ENCODE measurements around the gene PEX11B.

The PEX11B gene

DNA sequence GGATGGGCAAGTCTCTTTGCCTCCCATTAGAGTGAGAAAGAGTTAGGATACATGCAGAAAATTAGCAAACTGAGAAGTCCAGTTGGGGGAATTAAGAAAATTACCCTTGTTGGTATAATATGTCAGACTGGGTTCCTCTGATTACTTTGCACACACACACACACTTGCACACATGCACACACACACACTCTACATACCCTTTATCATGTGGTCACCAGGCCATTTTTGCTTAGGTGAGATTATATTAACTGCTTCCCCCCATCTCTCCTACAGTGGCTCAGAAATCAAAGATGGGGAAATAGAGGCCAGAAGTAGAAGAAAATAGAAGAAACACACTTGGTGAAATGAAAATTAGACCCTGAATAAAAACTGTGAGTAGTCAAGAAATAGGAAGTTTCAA is 40.2 kb upstream of the PEX11B start:
- no peak for DNase-seq (ENCODE audit: low read depth)
- TF ChIP-seq CTCF (IDR thresholded peaks at IDR 0.05; ENCODE audit: insufficient read depth, low read depth, low read length, missing control alignments), result no peak
- no peak overlapping the region for H3K4me3 ChIP-seq (ENCODE audit: low read length)

DNA sequence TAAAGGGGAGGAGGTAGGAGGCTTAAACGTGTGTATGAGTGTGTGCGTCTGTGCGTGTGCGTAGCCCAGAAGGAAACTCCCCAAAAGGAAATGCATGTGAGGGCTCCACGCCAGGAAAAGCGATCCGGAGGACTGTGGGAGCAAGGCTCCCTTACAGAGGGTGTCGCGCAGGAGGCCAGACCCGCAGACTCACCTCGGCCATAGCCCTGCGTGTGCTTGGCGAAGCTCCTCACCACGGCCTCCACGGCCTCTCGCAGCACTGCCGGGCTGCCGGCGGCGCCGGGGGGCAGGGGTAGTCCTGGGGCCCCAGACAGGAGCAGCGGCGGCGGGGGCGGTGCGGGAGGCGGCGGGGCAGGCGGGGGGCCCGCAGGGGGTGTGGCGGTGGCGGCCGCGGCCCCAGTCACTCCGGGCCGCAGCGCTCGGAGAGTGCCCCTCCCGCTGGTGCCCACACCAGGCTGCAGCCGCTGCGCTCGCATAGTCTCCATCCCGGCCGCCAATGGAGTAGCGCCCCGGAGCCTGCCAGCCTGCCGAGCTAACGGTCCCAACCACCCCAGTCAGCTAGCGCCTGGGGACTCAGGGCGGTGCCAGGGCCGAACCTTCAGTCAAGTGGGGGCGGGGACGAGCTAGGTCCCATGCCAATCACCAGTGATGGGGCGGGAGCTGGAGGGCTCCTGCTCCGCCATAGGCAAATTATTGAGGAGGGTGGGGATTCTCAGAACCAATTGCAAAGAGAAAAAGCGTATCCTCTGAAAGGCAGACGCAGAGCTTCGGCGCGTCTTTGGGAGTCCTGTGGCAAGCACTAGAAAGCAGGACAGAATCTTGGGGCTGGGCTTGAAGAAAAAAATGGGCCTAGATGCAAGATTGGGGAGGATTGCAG is 39.2 kb upstream of the PEX11B start, which contains the start of gene LIX1L:
Gene LIX1L (minus strand): TSS at position 575 of the 877 bp plus-strand sequence. CDS start 90 bp downstream, at position 485.
- DNase-seq (ENCODE audit: low read depth), result peak; percentile 99
- peak within 1 kb of the TSS; percentile 69 for H3K4me3 ChIP-seq (ENCODE audit: low read length)
- TF ChIP-seq CTCF (IDR thresholded peaks at IDR 0.05; ENCODE audit: insufficient read depth, low read depth, low read length, missing control alignments), result no peak

GRCh38 chr1:145956781-145957442 is 38.4 kb upstream of the PEX11B start:
- no peak for DNase-seq (ENCODE audit: low read depth)
- peak overlapping the region; percentile 69 for H3K4me3 ChIP-seq (ENCODE audit: low read length)
- no peak for TF ChIP-seq CTCF (IDR thresholded peaks at IDR 0.05; ENCODE audit: insufficient read depth, low read depth, low read length, missing control alignments)

DNA sequence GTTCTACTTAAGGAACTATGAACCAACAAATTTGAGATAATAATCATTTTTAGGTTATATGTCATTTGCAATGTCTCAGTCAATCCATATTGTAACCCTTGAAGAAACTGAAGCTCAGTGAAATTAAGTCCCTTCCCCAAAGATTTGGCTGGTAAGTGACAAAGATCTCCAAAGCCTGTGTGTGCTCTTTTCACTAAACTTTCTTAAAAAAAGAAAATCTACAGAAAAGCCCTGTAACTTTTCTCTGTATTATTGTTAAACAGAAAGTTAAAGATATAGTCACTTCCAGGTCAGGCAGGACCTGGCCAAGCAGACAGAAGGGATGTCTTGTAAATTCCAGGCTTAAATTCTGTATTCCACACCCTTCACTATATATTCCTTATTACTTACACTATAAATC is 37.8 kb upstream of the PEX11B start:
- no peak for DNase-seq (ENCODE audit: low read depth)
- H3K4me3 ChIP-seq (ENCODE audit: low read length), result no peak overlapping the region
- no peak for TF ChIP-seq CTCF (IDR thresholded peaks at IDR 0.05; ENCODE audit: insufficient read depth, low read depth, low read length, missing control alignments)

DNA sequence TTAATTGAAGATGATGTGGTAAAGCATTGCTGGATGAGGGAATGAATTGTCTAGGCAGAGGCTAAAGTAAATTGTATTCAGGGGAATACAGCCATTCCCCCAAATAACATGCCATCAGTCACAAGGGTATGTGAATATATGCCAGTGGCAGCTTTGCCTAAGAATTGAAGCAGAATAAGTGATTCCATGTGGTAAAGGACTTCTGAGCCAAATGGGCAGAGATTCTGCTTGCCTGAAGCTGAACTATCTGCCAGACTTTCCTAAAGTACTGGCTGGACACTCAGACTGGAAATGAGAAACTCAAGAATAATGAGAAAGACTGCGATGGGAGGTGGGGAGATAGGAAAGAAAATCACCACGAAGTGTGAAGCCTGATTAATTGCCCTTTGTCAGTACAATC is 36.9 kb upstream of the PEX11B start:
- H3K4me3 ChIP-seq (ENCODE audit: low read length), result no peak overlapping the region
- no peak for TF ChIP-seq CTCF (IDR thresholded peaks at IDR 0.05; ENCODE audit: insufficient read depth, low read depth, low read length, missing control alignments)
- DNase-seq (ENCODE audit: low read depth), result no peak

- TF ChIP-seq CTCF (IDR thresholded peaks at IDR 0.05; ENCODE audit: insufficient read depth, low read depth, low read length, missing control alignments), result no peak
- no peak overlapping the region for H3K4me3 ChIP-seq (ENCODE audit: low read length)
- no peak for DNase-seq (ENCODE audit: low read depth)
Measured at GRCh38 chr1:145953861-145954260, 35.3 kb upstream of the PEX11B start.

All from epithelial cell of esophagus (primary cell).